PC-9 (cell line): ENCODE measurements around the gene SCIN. TPM values are rescaled to one million over a fixed set of nuclear protein-coding genes. Genes with fewer than 3 reads are reported as not detected.

Experiments
- BruUV-seq: library from RNA; stranded (reverse); fragments of 400-500 nt; replicated peaks from 2 replicates; lab custom pipeline; 2021; lab: Mats Ljungman, UMichigan
- CTCF ChIA-PET: fragments of 300-600 bp; sonication (Branson Sonifier 250); formaldehyde crosslinking; loops from one replicate; lab custom pipeline; 2022; ENCODE audit warnings: antibody characterized with exemption; lab: Charles Lee
- POLR2A ChIA-PET: fragments of 300-600 bp; sonication (Branson Sonifier 250); formaldehyde crosslinking; loops from one replicate; lab custom pipeline; 2022; ENCODE audit warnings: antibody characterized with exemption; ENCODE audit not compliant: unreplicated experiment; lab: Charles Lee
- DNase-seq, 2 experiments: peaks; one replicate each; pipeline versions ENCODE4 v3.0.0 to v3.0.0-alpha.2; 2015 to 2022; ENCODE audit warnings: mixed read lengths in 1 of 2
- H2AFZ ChIP-seq: fragments of 200-600 bp; sonication (generic); 2 replicates; pipeline ENCODE4 v1.8.1; 2017; ENCODE audit warnings: antibody characterized with exemption
- H3F3A ChIP-seq: fragments of 200-600 bp; sonication (generic); 2 replicates; pipeline ENCODE4 v1.8.1; 2017; ENCODE audit warnings: antibody characterized with exemption, mild to moderate bottlenecking, low read depth; ENCODE audit not compliant: insufficient read depth
- H3K27ac ChIP-seq: fragments of 200-600 bp; sonication (generic); 2 replicates; pipeline ENCODE4 v1.6.1; 2016; ENCODE audit warnings: mixed run types
- H3K27me3 ChIP-seq: fragments of 200-600 bp; sonication (generic); 2 replicates; pipeline ENCODE4 v1.6.1; 2016; ENCODE audit warnings: low read depth, mixed run types; ENCODE audit not compliant: insufficient read depth
- H3K36me3 ChIP-seq: fragments of 200-600 bp; sonication (generic); 2 replicates; pipeline ENCODE4 v1.6.1; 2016; ENCODE audit warnings: low read depth, mixed run types
- H3K4me1 ChIP-seq: fragments of 200-600 bp; sonication (generic); replicated peaks from 2 replicates; pipeline ENCODE4 v1.6.1; 2016; ENCODE audit warnings: mixed run types; ENCODE audit not compliant: insufficient read depth
- H3K4me2 ChIP-seq: fragments of 200-600 bp; sonication (generic); 2 replicates; pipeline ENCODE4 v1.6.1; 2017; ENCODE audit warnings: mixed run types
- H3K4me3 ChIP-seq: fragments of 200-600 bp; sonication (generic); 2 replicates; pipeline ENCODE4 v1.6.1; 2016; ENCODE audit warnings: mixed run types
- H3K79me2 ChIP-seq: fragments of 200-600 bp; sonication (generic); 2 replicates; pipeline ENCODE4 v1.6.1; 2017; ENCODE audit warnings: low read depth, mixed run types
- H3K9me2 ChIP-seq: fragments of 200-600 bp; sonication (generic); 2 replicates; pipeline ENCODE4 v1.8.1; 2017; ENCODE audit warnings: mild to moderate bottlenecking; ENCODE audit not compliant: insufficient read depth
- H3K9me3 ChIP-seq: fragments of 200-600 bp; sonication (generic); 2 replicates; pipeline ENCODE4 v1.8.1; 2016; ENCODE audit warnings: low read depth; ENCODE audit not compliant: insufficient read depth
- H4K20me1 ChIP-seq: fragments of 200-600 bp; sonication (generic); 2 replicates; pipeline ENCODE4 v1.8.1; 2017; ENCODE audit not compliant: insufficient read depth
- EZH2 ChIP-seq: fragments of 200-600 bp; sonication (generic); IDR thresholded peaks from 2 replicates; pipeline ENCODE4 v1.8.0; 2017; ENCODE audit warnings: antibody characterized with exemption, low read depth
- intact Hi-C: fragments of 100-400 bp; cut with micrococcal nuclease; formaldehyde crosslinking; loops from one replicate; pipeline ENCODE4 v1.10.0; 2022; ENCODE audit not compliant: unreplicated experiment
- total RNA-seq: library from RNA; stranded (reverse); gene quantifications from 2 replicates; pipeline ENCODE4 v1.2.3, GENCODE V29; 2021
- TF ChIP-seq, protein P1 (sequence below): fragments of 200-600 bp; sonication (generic); conservative IDR thresholded peaks from 2 replicates; pipeline ENCODE4 v1.6.1; 2017; ENCODE audit warnings: mixed run types, antibody characterized with exemption, mild to moderate bottlenecking, moderate library complexity

SCIN gene
- total RNA-seq, 1 experiment from 2014 or later, result 0.92 TPM

DNA sequence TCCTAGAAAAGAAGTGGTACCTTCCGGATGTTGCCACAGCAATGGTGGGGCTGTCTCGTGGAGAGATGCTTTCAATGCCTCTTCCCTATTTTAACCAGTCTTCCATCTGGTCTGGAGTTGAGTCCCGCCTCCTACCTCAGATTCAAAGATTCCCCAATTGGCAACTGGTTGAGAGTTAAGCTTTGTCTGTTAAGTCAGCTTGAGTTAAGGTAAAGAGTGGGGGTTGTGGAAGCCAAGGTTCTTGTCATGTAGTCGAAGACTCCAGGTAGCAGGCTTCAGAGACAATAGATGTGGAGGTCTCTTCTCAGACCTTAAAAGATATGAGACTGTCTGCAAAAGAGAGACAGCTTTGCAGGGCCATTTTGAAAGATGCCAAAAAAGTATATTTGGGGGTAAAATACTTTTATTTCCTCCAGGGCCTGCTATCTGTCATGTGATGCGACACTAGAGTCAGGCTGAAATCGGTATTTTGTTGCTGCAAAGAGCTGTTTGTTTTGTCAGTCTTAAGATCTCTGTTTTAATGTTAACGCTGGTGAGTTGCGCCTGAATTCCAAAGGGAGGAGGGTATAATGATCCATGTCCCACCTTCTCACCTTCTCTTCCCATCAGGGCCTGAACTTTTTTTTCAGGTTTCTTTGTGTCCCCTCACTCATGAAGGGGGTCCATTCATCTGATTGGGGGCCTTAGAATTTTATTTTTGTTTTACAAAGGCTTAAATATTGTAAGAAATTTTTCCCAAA lies 40.4 kb upstream of the SCIN start:
- ChIA-PET POLR2A (no interaction called here), CTCF (no interaction called here)
- no peaks in the 10 kb centered on the region; the same call in 1 of the 2 replicates for H3F3A ChIP-seq
- H3K4me3 ChIP-seq, result no peak overlapping the region
- H3K36me3 ChIP-seq, result no peaks in the 10 kb centered on the region
- intact Hi-C loops, result loop anchor here (10.0 kb wide), 1 partner anchor 485 kb away; no protein-coding TSS in a partner anchor
- no peaks in the 10 kb centered on the region for H4K20me1 ChIP-seq
- H3K9me3 ChIP-seq, result no peaks in the 10 kb centered on the region; the same call in none of the 2 replicates
- TF ChIP-seq EZH2, result no peak
- TF ChIP-seq, protein P1, sequence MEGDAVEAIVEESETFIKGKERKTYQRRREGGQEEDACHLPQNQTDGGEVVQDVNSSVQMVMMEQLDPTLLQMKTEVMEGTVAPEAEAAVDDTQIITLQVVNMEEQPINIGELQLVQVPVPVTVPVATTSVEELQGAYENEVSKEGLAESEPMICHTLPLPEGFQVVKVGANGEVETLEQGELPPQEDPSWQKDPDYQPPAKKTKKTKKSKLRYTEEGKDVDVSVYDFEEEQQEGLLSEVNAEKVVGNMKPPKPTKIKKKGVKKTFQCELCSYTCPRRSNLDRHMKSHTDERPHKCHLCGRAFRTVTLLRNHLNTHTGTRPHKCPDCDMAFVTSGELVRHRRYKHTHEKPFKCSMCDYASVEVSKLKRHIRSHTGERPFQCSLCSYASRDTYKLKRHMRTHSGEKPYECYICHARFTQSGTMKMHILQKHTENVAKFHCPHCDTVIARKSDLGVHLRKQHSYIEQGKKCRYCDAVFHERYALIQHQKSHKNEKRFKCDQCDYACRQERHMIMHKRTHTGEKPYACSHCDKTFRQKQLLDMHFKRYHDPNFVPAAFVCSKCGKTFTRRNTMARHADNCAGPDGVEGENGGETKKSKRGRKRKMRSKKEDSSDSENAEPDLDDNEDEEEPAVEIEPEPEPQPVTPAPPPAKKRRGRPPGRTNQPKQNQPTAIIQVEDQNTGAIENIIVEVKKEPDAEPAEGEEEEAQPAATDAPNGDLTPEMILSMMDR, result no peak
- no peaks in the 10 kb centered on the region for H3K9me2 ChIP-seq
- no peaks in the 10 kb centered on the region for H3K27me3 ChIP-seq
- BruUV-seq, result no TSS peak
- DNase-seq, result no peak
- H3K27ac ChIP-seq, result no peak overlapping the region
- H3K79me2 ChIP-seq, result no peaks in the 10 kb centered on the region
- H3K4me1 ChIP-seq, result no peaks in the 10 kb centered on the region
- H3K4me2 ChIP-seq, result no peak overlapping the region
- no peak overlapping the region for H2AFZ ChIP-seq

DNA sequence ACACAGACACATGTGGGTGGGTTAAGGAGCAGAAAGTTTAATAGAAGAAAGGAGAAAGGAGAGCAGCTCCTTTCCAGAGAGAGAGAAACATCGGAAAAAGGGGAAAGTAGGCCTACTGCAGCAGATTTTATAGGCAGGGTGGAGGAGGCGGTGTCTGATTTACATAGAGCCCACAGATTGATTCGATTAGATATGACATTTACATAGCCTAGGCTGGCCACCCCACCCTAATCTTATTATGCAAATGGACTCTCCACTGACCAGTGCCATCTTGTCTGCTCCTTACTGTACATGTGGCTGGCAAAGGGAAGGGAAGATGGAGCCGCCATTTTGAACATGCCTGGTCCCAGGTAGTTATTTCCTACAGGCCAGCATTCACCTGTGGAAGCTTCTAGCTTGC lies 38.7 kb upstream of the SCIN start:
- Histone ChIP-seq H4K20me1 (no peaks in the 10 kb centered on the region), H3K9me2 (no peaks in the 10 kb centered on the region), H3K27ac (no peak overlapping the region), H3K36me3 (no peaks in the 10 kb centered on the region), H3K4me1 (no peaks in the 10 kb centered on the region), H3K4me3 (no peak overlapping the region), H3F3A (no peaks in the 10 kb centered on the region), H3K9me3 (peaks cover 5% of the 10 kb centered on the region), H2AFZ (no peak overlapping the region), H3K4me2 (no peak overlapping the region), H3K79me2 (no peaks in the 10 kb centered on the region), H3K27me3 (no peaks in the 10 kb centered on the region)
- DNase-seq, result no peak
- intact Hi-C loops, result no loop called here
- POLR2A ChIA-PET, result no interaction called here
- TF ChIP-seq EZH2, result no peak
- TF ChIP-seq, protein P1, result no peak
- BruUV-seq, result no TSS peak
- CTCF ChIA-PET, result no interaction called here

DNA sequence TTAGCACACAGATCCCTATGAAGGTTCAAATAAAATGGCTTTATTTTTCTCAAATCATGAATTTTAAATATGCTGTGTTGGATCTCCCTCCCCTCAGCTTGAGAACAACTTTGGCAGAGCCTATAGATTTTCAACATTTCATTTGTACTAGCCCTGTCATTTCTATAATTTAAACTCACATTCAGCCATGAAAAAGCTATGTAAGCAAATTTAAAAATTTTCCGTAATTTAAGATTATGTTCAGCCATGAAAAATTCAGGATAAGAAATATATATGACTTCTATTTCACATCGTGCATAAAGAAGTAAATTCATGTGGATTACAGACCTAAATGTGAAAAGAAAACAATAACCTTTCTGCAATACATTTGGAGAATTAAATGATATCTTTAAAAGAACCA lies 36.5 kb upstream of the SCIN start:
- no peaks in the 10 kb centered on the region for H3K4me1 ChIP-seq
- H3K9me2 ChIP-seq, result no peaks in the 10 kb centered on the region
- no TSS peak for BruUV-seq
- no peaks in the 10 kb centered on the region for H3K79me2 ChIP-seq
- no peaks in the 10 kb centered on the region for H3K36me3 ChIP-seq
- POLR2A ChIA-PET, result no interaction called here
- H3K9me3 ChIP-seq, result peaks cover 5% of the 10 kb centered on the region
- H3K4me2 ChIP-seq, result no peak overlapping the region
- intact Hi-C loops, result no loop called here
- no peak overlapping the region for H2AFZ ChIP-seq
- H3K4me3 ChIP-seq, result no peak overlapping the region
- no peak for TF ChIP-seq EZH2
- TF ChIP-seq, protein P1, result no peak
- H3K27me3 ChIP-seq, result no peaks in the 10 kb centered on the region
- no peaks in the 10 kb centered on the region for H4K20me1 ChIP-seq
- DNase-seq, result no peak
- no peak overlapping the region for H3K27ac ChIP-seq
- CTCF ChIA-PET, result no interaction called here
- no peaks in the 10 kb centered on the region for H3F3A ChIP-seq
